Activated T-cell treated with anti-CD3 and anti-CD28 coated beads, Interleukin-2, amount 50 U/mL, for 4 hours (primary cell): Measurements from ENCODE around the gene CSNK1G2. TPM values are rescaled to one million over a fixed set of nuclear protein-coding genes. Genes with fewer than 3 reads are reported as not detected.

Experiments used
- ATAC-seq, 2 donors: fragments of 200-7000 bp; cut with Tn5 transposase; one replicate each; pipeline ENCODE4 v1.10.0; 2021
- DNase-seq: peaks from one replicate; pipeline ENCODE4 v3.0.0-alpha.2; 2020
- H3K27me3 Mint-ChIP-seq: one replicate; pipeline ENCODE4 v1.8.0; 2021; ENCODE audit warnings: low read depth, mixed read lengths
- H3K36me3 Mint-ChIP-seq: one replicate; pipeline ENCODE4 v1.8.0; 2022; ENCODE audit warnings: mixed read lengths; ENCODE audit not compliant: insufficient read depth
- H3K4me1 Mint-ChIP-seq: one replicate; pipeline ENCODE4 v1.8.0; 2021; ENCODE audit warnings: low read depth, mixed read lengths
- H3K4me3 Mint-ChIP-seq: one replicate; pipeline ENCODE4 v1.8.0; 2021; ENCODE audit warnings: mild to moderate bottlenecking, moderate library complexity, mixed read lengths
- H3K9me3 Mint-ChIP-seq: one replicate; pipeline ENCODE4 v1.8.0; 2021; ENCODE audit warnings: mixed read lengths
- total RNA-seq, 3 donors: library from RNA; stranded (reverse); gene quantifications; one replicate each; pipeline ENCODE4 v1.2.1, GENCODE V29; 2021

The CSNK1G2 gene
- total RNA-seq, 3 donors from 2014 or later = 52.7 to 60.6 (median 59.0) TPM

DNA sequence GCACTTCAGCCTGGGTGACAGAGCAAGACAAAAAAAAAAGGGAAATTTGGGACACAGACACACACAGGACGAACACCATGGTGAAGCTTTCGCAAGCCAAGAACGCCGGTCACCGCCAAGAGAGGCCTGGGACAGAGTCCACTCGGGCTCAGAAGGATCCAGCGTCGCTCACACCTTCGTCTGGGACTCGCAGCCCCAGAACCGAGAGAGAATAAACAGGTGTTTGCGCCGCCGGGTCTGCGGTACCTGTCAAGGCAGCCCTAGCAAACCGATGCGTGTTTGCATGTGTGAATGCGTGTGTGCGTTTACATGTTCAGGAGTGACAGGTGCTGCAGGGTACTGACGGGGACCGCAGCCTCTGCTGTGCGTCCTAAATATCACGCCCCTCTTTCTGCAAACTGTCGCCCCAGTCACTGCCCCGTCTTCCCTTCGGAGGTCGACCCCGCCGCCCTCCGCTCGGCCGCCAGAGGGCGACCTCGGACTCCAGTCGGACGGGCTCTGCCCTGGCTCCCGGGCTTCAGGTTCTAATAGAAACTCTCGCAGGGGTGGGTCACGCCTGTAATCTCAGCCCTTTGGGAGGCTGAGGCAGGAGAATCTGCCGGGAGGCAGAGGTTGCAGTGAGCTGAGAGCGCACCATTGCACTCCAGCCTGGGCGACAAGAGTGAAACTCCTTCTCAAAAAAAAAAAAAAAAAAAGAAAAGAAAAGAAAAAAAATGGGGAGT, 11.8 kb upstream of the CSNK1G2 start:
- H3K4me3 Mint-ChIP-seq = peak overlapping the region; percentile 76
- H3K4me1 Mint-ChIP-seq = peaks cover 20% of the 10 kb centered on the region
- H3K36me3 Mint-ChIP-seq = no peaks in the 10 kb centered on the region
- DNase-seq = peak; percentile 86
- peak; percentile 93 to 95 for ATAC-seq
- H3K27me3 Mint-ChIP-seq = no peaks in the 10 kb centered on the region
- H3K9me3 Mint-ChIP-seq = no peaks in the 10 kb centered on the region

DNA sequence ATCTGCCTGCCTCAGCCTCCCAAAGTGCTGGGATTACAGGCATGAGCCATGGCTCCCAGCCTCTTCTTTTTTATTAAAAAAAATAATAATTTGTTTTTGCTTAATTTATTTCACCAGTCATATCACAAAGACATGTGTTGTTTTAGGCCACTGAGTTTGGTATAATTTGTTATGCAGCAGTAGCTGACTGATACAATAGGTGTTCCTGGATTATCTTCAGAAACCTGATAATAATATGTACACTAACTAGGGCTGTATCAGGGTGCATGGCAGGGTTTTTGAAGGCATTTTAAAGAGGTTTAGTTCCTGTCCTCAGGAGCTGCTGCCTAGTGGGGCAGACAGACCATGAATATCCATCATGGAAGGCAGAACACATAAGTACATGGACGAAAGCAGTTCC, 9.5 kb upstream of the CSNK1G2 start:
- ATAC-seq (no peak), DNase-seq (no peak)
- H3K27me3 Mint-ChIP-seq = no peaks in the 10 kb centered on the region
- no peak overlapping the region for H3K4me3 Mint-ChIP-seq
- H3K36me3 Mint-ChIP-seq = peaks cover 3% of the 10 kb centered on the region
- peaks cover 26% of the 10 kb centered on the region for H3K4me1 Mint-ChIP-seq
- peaks cover 3% of the 10 kb centered on the region for H3K9me3 Mint-ChIP-seq

DNA sequence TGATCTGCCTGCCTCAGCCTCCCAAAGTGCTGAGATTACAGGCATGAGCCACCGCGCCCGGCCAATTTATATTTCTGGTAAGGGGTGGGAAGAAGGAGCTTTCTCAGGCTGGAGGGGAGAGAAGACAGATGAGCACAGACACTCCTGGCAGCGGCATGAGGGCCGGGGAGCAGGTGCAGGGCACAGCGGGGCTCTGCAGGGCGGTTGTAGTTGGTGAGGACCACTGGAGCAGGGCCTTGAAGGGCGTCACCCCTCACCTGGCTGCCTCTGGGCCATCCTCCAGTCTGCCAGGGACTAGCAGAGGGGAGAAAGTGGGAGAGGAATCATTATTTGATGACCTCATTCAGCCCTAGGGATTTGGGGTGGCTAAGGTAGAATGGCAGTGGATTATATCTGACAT, 8.6 kb upstream of the CSNK1G2 start:
- H3K4me1 Mint-ChIP-seq = peaks cover 28% of the 10 kb centered on the region
- H3K27me3 Mint-ChIP-seq = no peaks in the 10 kb centered on the region
- peaks cover 3% of the 10 kb centered on the region for H3K36me3 Mint-ChIP-seq
- ATAC-seq (no peak), DNase-seq (no peak)
- H3K4me3 Mint-ChIP-seq = no peak overlapping the region
- H3K9me3 Mint-ChIP-seq = peaks cover 3% of the 10 kb centered on the region

DNA sequence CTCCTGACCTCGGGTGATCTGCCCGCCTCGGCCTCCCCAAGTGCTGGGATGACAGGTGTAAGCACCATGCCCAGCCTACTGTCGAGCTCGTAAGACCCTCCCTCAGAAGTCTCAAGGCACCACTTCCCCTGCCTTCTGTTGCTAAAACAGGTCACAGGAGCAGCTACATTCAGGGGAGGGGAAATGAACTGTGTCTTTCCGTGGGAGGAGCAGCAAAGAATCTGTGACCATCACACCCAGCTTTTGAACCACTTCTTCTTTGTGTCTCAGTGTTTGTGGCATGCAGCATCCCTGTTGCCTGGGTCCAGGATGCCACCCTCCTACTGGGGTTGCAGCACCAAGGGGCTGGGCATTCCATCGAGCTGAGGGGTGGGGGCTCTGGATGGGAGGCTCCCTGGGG, 7.7 kb upstream of the CSNK1G2 start:
- H3K4me1 Mint-ChIP-seq = peaks cover 21% of the 10 kb centered on the region
- H3K4me3 Mint-ChIP-seq = no peak overlapping the region
- H3K9me3 Mint-ChIP-seq = peaks cover 3% of the 10 kb centered on the region
- peaks cover 3% of the 10 kb centered on the region for H3K36me3 Mint-ChIP-seq
- H3K27me3 Mint-ChIP-seq = no peaks in the 10 kb centered on the region
- DNase-seq (no peak), ATAC-seq (no peak)

DNA sequence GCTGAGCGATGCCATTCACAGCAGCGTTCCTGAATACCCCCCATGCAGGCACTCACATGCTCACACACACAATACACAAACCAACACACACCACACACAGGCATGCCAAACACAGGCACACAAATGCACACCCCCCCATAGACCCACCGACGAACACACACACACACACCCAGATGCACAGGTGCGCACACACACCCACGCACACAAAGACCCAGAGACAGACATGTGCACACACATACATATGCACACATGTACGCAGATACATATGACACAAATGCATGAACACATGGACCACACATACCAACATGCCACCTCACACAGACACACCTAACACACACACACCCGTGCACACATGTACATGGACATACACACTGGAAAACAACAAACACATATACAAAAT, 7.0 kb upstream of the CSNK1G2 start:
- Mint-ChIP-seq H3K27me3 (no peaks in the 10 kb centered on the region), H3K4me3 (no peak overlapping the region), H3K4me1 (peaks cover 19% of the 10 kb centered on the region), H3K36me3 (peaks cover 3% of the 10 kb centered on the region), H3K9me3 (peaks cover 3% of the 10 kb centered on the region)
- DNase-seq (no peak), ATAC-seq (no peak)

DNA sequence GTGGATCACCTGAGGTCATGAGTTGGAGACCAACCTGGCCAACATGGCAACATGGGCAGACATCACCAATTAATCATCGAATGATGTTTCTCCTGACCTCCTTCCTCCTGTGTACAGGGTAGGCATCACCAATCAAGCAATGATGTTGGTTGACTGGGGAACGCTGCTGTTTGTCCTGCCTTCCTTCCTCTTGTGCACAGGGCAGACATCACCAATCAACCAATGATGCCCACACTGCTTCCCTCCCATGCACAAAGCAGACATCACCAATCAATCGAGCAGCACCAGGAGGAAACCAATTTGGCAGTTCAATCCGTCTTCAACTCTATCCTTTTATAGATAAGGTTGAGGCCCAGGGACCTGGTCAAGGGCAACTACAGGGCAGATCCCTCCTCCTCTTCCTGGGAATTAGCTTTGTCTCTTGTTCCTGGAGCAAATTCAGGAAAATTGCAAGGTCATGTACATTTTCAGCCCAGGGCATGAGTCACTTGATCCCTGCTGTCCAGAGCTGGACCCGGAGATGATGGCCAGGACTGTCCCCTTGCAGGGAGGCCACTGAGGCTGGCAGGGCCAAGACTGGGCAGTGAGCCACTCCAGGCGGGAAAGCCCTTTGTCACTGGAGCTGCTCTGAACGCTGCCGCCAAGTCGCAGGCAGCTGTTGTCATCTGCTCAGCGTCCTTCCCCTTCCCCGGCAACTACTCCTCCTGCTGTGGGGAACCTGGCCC, 5.3 kb upstream of the CSNK1G2 start:
- DNase-seq (no peak), ATAC-seq (no peak)
- peaks cover 3% of the 10 kb centered on the region for H3K9me3 Mint-ChIP-seq
- H3K4me3 Mint-ChIP-seq = no peak overlapping the region
- H3K36me3 Mint-ChIP-seq = peaks cover 3% of the 10 kb centered on the region
- no peaks in the 10 kb centered on the region for H3K27me3 Mint-ChIP-seq
- H3K4me1 Mint-ChIP-seq = peaks cover 21% of the 10 kb centered on the region

DNA sequence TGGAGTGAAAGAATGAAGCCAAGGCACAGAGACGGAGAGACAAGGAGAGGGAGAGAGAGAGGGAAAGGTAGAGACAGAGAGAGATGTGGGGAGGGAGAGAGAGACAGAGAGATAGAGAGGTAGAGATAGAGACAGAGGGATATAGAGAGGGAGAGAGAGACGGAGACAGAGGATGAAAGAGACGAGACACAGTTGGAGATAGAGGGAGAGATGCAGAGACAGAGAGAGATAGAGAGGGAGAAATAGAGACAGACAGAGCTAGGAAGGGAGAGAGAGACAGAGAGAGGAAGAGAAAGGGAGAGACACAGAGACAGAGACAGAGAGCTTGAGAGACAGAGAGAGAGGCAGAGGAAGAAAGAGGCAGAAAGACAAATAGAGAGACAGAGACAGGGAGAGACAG, 4.5 kb upstream of the CSNK1G2 start:
- Mint-ChIP-seq H3K27me3 (no peaks in the 10 kb centered on the region), H3K9me3 (peaks cover 3% of the 10 kb centered on the region), H3K36me3 (peaks cover 3% of the 10 kb centered on the region), H3K4me3 (no peak overlapping the region), H3K4me1 (peaks cover 21% of the 10 kb centered on the region)
- DNase-seq = no peak
- ATAC-seq = no peak

DNA sequence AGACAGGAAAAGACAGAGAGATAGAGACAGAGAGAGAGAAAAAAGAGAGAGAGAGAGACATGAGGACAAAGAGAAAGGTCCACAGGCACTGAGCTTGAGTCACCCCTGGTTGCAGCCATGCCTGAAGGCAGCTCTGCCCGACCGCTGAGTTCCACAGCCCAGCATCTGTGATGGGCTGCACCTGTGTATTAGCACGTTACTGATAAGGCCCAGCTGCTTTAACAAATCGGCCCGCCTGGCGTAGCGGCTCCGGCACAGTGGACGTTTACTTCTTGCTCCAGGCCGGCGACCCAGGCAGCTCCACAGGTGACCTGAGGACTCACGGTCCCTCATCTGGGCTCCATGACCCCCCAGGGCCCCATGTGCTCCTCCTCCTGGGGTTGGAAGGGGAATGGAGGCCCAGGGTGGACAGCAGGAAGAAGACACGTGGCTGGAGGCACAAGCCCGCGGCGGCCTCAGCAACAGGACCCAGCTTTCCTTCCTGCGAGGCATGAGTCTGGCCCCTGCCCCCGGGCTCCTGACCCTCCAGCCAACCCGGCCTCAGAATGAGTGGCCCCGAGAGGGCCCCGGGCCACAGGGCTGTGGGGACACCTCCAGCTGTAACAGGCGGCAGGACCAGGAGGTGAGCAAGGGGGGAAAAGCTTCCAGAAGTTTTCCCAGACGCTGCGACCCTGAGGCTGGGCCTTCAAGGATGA, 3.9 kb upstream of the CSNK1G2 start:
- Mint-ChIP-seq H3K4me3 (no peak overlapping the region), H3K36me3 (peaks cover 3% of the 10 kb centered on the region), H3K27me3 (no peaks in the 10 kb centered on the region), H3K4me1 (peaks cover 21% of the 10 kb centered on the region), H3K9me3 (peaks cover 3% of the 10 kb centered on the region)
- DNase-seq (no peak), ATAC-seq (no peak)

DNA sequence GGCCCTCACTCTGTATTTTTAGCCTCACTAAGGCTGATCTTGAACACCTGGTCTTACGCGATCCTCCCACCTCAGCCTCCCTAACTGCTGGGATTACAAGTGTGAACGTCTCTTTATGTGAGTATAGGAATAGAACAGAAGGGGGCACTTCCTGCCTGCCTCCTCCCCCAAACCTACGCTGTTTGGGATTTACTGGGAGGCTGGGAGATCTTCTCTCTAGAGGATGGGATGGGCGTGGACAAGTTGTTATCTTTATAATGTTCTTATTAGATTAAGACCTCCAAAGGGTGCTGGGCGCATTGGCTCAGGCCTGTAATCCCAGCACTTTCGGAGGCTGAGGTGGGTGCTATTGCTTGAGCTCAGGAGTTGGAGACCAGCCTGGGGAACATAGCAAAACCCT, 2.9 kb upstream of the CSNK1G2 start:
- Mint-ChIP-seq H3K27me3 (no peaks in the 10 kb centered on the region), H3K36me3 (peaks cover 3% of the 10 kb centered on the region), H3K9me3 (peaks cover 3% of the 10 kb centered on the region), H3K4me1 (peaks cover 25% of the 10 kb centered on the region), H3K4me3 (no peak overlapping the region)
- ATAC-seq = no peak
- DNase-seq = no peak

DNA sequence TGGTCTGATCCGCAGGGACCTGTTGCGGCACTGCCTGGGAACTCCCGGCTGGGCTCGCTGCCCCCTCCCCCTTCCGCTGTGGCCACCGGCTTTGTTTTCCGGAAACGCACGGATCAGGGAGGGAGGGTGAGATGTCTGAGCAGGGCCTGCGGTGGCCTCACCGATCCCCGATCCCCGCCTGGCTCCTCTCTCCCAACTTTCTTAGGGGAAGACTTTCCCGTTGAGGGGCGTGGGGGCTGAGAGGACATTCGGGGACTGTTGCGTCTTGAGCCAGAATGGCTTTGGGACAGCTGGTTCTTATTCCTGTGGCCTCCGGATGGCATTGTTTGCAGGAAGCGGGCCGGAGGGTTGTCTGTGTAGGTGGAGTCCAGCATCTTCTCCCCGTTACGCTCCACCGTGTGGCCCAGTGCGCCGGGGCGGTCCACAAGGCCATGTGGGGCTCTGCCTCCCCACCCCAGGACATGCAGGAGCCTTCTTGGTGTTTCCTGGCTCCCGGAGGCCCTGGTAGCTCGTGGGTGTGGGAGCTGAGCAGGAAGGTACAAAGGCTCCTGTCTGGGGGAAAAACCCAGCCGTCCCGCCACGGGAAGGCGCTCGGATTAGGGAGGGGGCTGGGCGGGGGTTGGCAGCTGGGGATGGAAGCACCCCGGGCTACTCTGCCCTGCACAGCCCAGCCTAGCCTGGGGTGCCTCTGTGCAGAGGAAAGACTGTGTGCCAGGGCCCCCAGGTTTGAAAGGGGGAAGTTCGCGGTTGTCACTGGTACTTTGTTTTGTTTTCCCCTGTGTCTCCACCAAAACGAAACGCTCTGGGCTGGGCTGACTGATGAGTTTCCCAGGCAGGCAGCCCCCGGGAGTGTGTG, 1.3 kb downstream of the CSNK1G2 start:
- peak; percentile 53 for DNase-seq
- Mint-ChIP-seq H3K36me3 (no peaks in the 10 kb centered on the region), H3K4me3 (peak overlapping the region; percentile 90), H3K9me3 (no peaks in the 10 kb centered on the region), H3K4me1 (peaks cover 33% of the 10 kb centered on the region), H3K27me3 (no peaks in the 10 kb centered on the region)
- peak; percentile 51 to 55 for ATAC-seq

DNA sequence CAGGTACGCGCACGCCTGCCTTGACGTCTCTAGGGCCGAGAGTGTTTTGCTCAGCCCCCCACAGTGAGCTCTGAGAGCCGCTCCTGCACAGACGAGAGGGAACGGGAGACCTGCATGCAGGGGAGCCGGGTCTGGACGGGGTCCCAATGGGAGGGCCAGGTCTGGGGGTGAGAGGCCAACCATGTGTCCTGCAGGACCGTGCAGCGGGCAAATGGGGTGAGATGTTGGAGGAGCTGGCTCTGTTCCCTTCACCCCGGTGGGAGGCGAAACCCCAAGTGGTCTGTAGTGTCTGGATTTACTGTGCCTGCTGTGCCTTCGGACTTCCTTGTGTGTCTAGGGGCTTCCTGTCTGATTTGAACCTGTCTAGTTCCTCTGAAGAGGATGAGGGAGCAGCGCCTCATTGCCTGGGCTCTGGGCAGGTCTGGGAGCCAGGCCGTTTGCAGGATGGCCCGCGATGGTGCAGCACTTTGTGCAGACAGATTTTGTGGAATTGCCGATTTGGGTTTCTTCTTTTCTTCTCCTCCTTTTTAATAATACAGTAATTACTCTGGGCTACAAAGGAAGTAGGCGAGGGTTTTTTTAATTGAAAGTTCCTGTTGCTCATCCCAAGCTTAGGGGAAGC, 2.1 kb downstream of the CSNK1G2 start:
- Mint-ChIP-seq H3K9me3 (no peaks in the 10 kb centered on the region), H3K27me3 (no peaks in the 10 kb centered on the region), H3K36me3 (no peaks in the 10 kb centered on the region), H3K4me1 (peaks cover 33% of the 10 kb centered on the region), H3K4me3 (peak overlapping the region; percentile 90)
- no peak for DNase-seq
- no peak for ATAC-seq

DNA sequence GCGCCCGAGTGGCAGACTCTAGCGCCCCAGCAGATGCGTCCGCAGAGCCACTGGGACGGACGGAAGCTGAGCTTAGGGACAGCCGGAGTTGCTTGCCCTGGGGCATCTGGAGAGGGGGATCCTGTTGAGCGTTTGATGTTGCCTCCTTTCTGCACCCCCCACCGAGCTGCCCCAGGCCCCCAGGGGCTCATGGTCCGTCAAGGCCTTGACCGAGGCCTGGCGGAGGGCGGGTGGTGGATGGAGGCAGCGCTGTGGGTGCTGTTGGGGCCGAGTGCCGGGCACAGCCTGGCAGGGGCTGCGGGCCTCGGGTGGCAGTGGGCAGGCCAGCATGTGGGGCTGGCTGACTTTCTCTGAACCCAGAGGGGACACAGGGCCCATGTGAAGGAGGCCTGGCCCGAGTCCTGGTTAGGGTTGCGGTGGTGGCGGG, 2.7 kb downstream of the CSNK1G2 start:
- ATAC-seq (no peak), DNase-seq (no peak)
- Mint-ChIP-seq H3K27me3 (no peaks in the 10 kb centered on the region), H3K4me3 (peak overlapping the region; percentile 90), H3K9me3 (no peaks in the 10 kb centered on the region), H3K4me1 (peaks cover 36% of the 10 kb centered on the region), H3K36me3 (no peaks in the 10 kb centered on the region)

DNA sequence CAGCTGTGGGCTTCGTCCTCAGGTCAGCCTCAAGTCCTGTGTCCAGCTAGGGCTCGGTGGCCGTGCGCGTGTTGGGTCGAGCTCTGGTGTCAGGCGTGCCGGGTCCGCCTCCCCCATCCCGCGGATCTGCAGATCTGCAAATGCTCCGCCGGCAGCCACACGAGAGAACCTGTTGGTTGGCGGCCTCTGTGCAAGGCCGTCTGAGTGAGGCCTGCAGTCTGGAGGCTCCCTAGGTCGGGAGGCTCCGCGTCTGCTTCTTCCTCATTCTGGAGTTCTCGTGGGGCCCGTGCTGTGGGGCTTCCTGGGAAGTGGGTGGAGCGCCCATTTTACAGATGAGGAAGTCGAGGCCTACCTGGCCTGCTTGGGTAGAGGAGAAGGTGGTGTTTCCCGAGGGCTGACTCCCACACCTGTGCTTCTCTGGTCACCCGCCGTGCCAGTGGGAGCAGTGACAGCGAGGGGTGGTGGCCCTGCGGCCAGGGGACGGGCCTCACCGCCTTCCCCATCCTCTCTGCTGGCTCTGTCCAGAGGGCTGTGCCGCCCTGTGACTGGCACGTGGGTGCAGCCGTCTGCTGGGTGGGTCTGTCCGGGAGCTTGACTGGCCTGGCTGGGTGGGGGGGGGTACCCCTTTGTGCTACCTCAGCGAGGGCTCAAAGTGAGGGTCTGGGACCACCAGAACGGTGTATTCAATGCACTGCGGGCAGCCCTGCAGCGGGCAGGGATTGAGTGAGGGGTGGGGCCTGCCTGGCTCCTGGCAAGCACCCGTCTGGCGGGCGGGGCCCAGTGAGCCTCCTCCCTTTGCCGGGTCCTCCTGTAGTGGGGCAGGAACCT, 3.3 kb downstream of the CSNK1G2 start:
- Mint-ChIP-seq H3K36me3 (no peaks in the 10 kb centered on the region), H3K27me3 (no peaks in the 10 kb centered on the region), H3K9me3 (no peaks in the 10 kb centered on the region), H3K4me1 (peaks cover 42% of the 10 kb centered on the region), H3K4me3 (peak overlapping the region; percentile 90)
- DNase-seq = no peak
- ATAC-seq = no peak
